PFSK-1 (cell line): ENCODE data around the gene DOK5.

Source experiments
- FOXP2 ChIP-seq: optimal IDR thresholded peaks from 2 replicates; pipeline ENCODE3; 2011; ENCODE audit warnings: borderline replicate concordance, control low read depth, inconsistent platforms; ENCODE audit not compliant: insufficient read depth; ENCODE audit errors: extremely low read length, extremely low read depth
- POLR2AphosphoS5 ChIP-seq: IDR thresholded peaks from 2 replicates; pipeline ENCODE4 v1.6.1; 2012; ENCODE audit warnings: low read depth, mild to moderate bottlenecking, control low read depth, low read length, moderate library complexity
- REST ChIP-seq, 2 experiments: IDR thresholded peaks; 2 replicates each; pipeline versions ENCODE4 v1.6.1 to v1.8.0; 2011 to 2012; ENCODE audit warnings: low read depth in 2 of 2, low read length in 2 of 2, control low read depth in 1 of 2, inconsistent platforms in 1 of 2, mild to moderate bottlenecking in 1 of 2, moderate library complexity in 1 of 2; ENCODE audit not compliant: insufficient read depth in 1 of 2
- SIN3A ChIP-seq: IDR thresholded peaks from 2 replicates; pipeline ENCODE4 v1.6.1; 2012; ENCODE audit warnings: mild to moderate bottlenecking, low read length, moderate library complexity, borderline replicate concordance; ENCODE audit not compliant: insufficient read depth
- TAF1 ChIP-seq: IDR thresholded peaks from 2 replicates; pipeline ENCODE4 v1.6.1; 2012; ENCODE audit warnings: low read length, control low read depth, borderline replicate concordance; ENCODE audit not compliant: insufficient read depth

Gene DOK5

GRCh38 chr20:54657268-54657826 lies 182.0 kb downstream of the DOK5 start:
- TF ChIP-seq TAF1 (no peak), FOXP2 (no peak), REST (IDR thresholded peaks at IDR 0.05; ENCODE audit: insufficient read depth in 1 of 2, low read depth in 2 of 2, low read length in 2 of 2) (no peak), POLR2AphosphoS5 (no peak), SIN3A (no peak)

- TF ChIP-seq POLR2AphosphoS5 (no peak), REST (IDR thresholded peaks at IDR 0.05; ENCODE audit: insufficient read depth in 1 of 2, low read depth in 2 of 2, low read length in 2 of 2) (no peak), SIN3A (no peak), FOXP2 (no peak), TAF1 (no peak)
These were observed 183.1 kb downstream of the DOK5 start for GRCh38 chr20:54658525-54658924.

GRCh38 chr20:54661265-54661664 lies 185.9 kb downstream of the DOK5 start:
- no peak for TF ChIP-seq SIN3A
- TF ChIP-seq POLR2AphosphoS5 = no peak
- no peak for TF ChIP-seq FOXP2
- TF ChIP-seq REST (IDR thresholded peaks at IDR 0.05; ENCODE audit: insufficient read depth in 1 of 2, low read depth in 2 of 2, low read length in 2 of 2) = no peak
- TF ChIP-seq TAF1 = no peak

GRCh38 chr20:54661880-54662465 lies 186.6 kb downstream of the DOK5 start:
- TF ChIP-seq POLR2AphosphoS5 = no peak
- no peak for TF ChIP-seq TAF1
- TF ChIP-seq SIN3A = no peak
- TF ChIP-seq REST (IDR thresholded peaks at IDR 0.05; ENCODE audit: insufficient read depth in 1 of 2, low read depth in 2 of 2, low read length in 2 of 2) = no peak
- TF ChIP-seq FOXP2 = no peak

- no peak for TF ChIP-seq FOXP2
- no peak for TF ChIP-seq TAF1
- TF ChIP-seq SIN3A = no peak
- no peak for TF ChIP-seq POLR2AphosphoS5
- no peak for TF ChIP-seq REST (IDR thresholded peaks at IDR 0.05; ENCODE audit: insufficient read depth in 1 of 2, low read depth in 2 of 2, low read length in 2 of 2)
These were observed 190.4 kb downstream of the DOK5 start for GRCh38 chr20:54665812-54666211.
